Stomach (tissue), 9 donors: ENCODE measurements around the gene KIAA0930. TPM values are rescaled to one million over a fixed set of nuclear protein-coding genes. Genes with fewer than 3 reads are reported as not detected.

ENCODE experiments used
- DNase-seq, 2 donors: peaks; one replicate each; pipeline versions ENCODE4 v3.0.0 to v3.0.0-alpha.2; 2013 to 2019
- H3K27ac ChIP-seq, 5 donors: fragments of 200-600 bp in 4 of 5; sonication (generic) in 4 of 5; one replicate each; pipeline ENCODE4 v1.5.1; 2013 to 2019; ENCODE audit warnings: mild to moderate bottlenecking in 1 of 5, moderate library complexity in 1 of 5
- H3K27me3 ChIP-seq, 3 donors: fragments of 200-600 bp; sonication (generic); one replicate each; pipeline ENCODE4 v1.5.1; 2017 to 2019; ENCODE audit warnings: mixed run types in 1 of 3
- H3K36me3 ChIP-seq, 4 donors: fragments of 200-600 bp; sonication (generic); 1 replicate in 3 of 4; 2 replicates in 1 of 4; pipeline ENCODE4 v1.5.1; 2016 to 2019
- H3K4me1 ChIP-seq, 4 donors: fragments of 200-600 bp; sonication (generic); one replicate each; pipeline ENCODE4 v1.5.1; 2016 to 2019
- H3K4me3 ChIP-seq, 4 donors: fragments of 200-600 bp; sonication (generic) in 3 of 4; one replicate each; pipeline ENCODE4 v1.5.1; 2016 to 2019; ENCODE audit warnings: mild to moderate bottlenecking in 1 of 4
- H3K9me3 ChIP-seq, 4 donors: fragments of 200-600 bp; sonication (generic); one replicate each; pipeline ENCODE4 v1.5.1; 2016 to 2019
- CTCF ChIP-seq, 7 experiments: fragments of 450-650 bp in 4 of 7; fragments of 200-600 bp in 3 of 7; sonication (generic) in 3 of 7; IDR thresholded peaks; one replicate each; pipeline ENCODE4 v1.5.1; 2016 to 2019; ENCODE audit warnings: antibody characterized with exemption in 7 of 7, control low read depth in 2 of 7, mild to moderate bottlenecking in 1 of 7
- EP300 ChIP-seq: sonication (generic); formaldehyde crosslinking; IDR thresholded peaks from one replicate; pipeline ENCODE4 v1.6.1; 2017; ENCODE audit warnings: antibody characterized with exemption
- POLR2A ChIP-seq, 4 donors: fragments of 450-650 bp; IDR thresholded peaks; one replicate each; pipeline ENCODE4 v1.6.1; 2016; ENCODE audit warnings: antibody characterized with exemption in 4 of 4, control low read depth in 2 of 4, mild to moderate bottlenecking in 1 of 4, moderate library complexity in 1 of 4
- POLR2AphosphoS5 ChIP-seq, 3 donors: sonication (generic); formaldehyde crosslinking; IDR thresholded peaks; one replicate each; pipeline ENCODE4 v1.6.1; 2016; ENCODE audit warnings: antibody characterized with exemption in 3 of 3
- WGBS, 5 donors: extraction: QIAGEN DNeasy Blood & Tissue Kit in 3 of 5; methylation state at CpG; one replicate each; pipeline versions ENCODE4 v1.1.5 to v1.1.7; 2013 to 2018; 5-methylcytosine and 5-hydroxymethylcytosine counted together
- intact Hi-C: fragments of 100-400 bp; cut with DNase I; formaldehyde crosslinking; loops from one replicate; pipeline ENCODE4 v1.15.1; 2023; ENCODE audit warnings: low total_unique reads
- polyA plus RNA-seq, 3 donors: library from polyadenylated mRNA; stranded (reverse); fragments of 200-250 nt; gene quantifications; one replicate each; pipeline ENCODE4 v1.2.3, GENCODE V29; 2013
- total RNA-seq, 5 donors: library from RNA; depleted of rRNA; stranded (reverse); fragments of >200 nt; gene quantifications; one replicate each; pipeline versions ENCODE4 v1.1.0 to v1.2.3, GENCODE V29; 2014 to 2016
- donor health status: healthy with polysubstance abuse.
- donor health status: Bipolar disorder and iron deficiency.
- donor health status: healthy.

Gene KIAA0930
- total and polyA plus RNA-seq, 8 donors = 7.1 to 42.3 (median 18.4) TPM

DNA sequence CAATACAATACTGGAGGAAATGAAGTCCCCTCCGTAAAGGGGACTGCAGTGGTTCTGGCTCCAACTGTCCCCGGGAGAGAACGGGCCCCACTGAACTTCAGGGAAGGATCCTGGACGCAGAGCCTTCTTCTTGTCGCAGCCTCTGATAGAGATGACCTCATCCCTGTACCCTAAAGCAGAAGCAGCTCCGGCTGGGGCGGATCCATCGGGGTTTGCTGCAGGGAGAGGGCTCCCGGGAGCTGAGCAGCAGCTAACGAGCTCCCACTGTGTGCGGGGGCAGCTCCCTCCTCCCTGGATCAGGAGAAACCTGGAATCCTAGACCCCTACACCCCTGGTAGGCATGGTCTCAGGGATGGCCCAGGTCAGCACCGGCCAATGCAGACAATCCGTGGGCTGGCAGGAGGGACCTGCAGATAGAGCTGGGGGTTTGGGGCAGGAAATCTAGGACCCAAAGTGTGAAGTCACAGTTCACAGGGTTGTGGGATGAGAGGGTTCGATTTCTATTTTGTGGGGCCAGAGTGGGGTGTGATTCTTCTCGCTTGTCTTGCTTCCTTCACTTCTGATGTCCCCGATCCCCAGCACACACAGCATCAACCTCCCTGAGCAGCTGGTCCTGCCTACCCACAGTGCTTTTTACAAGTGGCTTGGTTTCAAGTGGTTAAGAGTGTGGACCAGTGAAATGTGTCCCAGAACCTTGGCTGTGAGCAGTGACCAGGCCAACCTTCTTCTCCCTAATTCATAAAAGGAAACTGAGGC is 12.9 kb downstream of the KIAA0930 start:
- intact Hi-C loops = no loop called here
- H3K27ac ChIP-seq = peak overlapping the region in 2 of 5 donors; percentile 43 to 76
- DNase-seq = no peak

GRCh38 chr22:45226503-45227186 is 14.0 kb downstream of the KIAA0930 start:
- Histone ChIP-seq H3K4me3 (no peak overlapping the region), H3K9me3 (no peaks in the 10 kb centered on the region), H3K36me3 (no peaks in the 10 kb centered on the region), H3K27me3 (no peaks in the 10 kb centered on the region), H3K4me1 (peaks cover 0 to 50% (median 28%) of the 10 kb centered on the region in 4 donors), H3K27ac (peak overlapping the region in 4 of 5 donors; percentile 17 to 76 (median 72))
- intact Hi-C loops = no loop called here
- peak in 1 of 2 donors; percentile 41 for DNase-seq
- TF ChIP-seq EP300 (no peak), POLR2A (IDR thresholded peaks at IDR 0.05) (no peak), POLR2AphosphoS5 (IDR thresholded peaks at IDR 0.05) (no peak), CTCF (IDR thresholded peaks at IDR 0.05) (no peak)
- 55 to 76% (median 59%) methylated on average over 13 to 17 of the region's 17 CpGs for WGBS, 5 donors

More for the DNA sequence above, 12.9 kb downstream of the KIAA0930 start:
- Histone ChIP-seq H3K36me3 (no peaks in the 10 kb centered on the region), H3K4me1 (peaks cover 0 to 47% (median 31%) of the 10 kb centered on the region in 4 donors), H3K27me3 (no peaks in the 10 kb centered on the region), H3K4me3 (no peak overlapping the region), H3K9me3 (no peaks in the 10 kb centered on the region)
- TF ChIP-seq EP300 (no peak), POLR2AphosphoS5 (IDR thresholded peaks at IDR 0.05) (no peak), CTCF (IDR thresholded peaks at IDR 0.05) (no peak), POLR2A (IDR thresholded peaks at IDR 0.05) (no peak)
- WGBS, 5 donors = 83 to 91% (median 88%) methylated on average over 12 to 16 of the region's 16 CpGs

DNA sequence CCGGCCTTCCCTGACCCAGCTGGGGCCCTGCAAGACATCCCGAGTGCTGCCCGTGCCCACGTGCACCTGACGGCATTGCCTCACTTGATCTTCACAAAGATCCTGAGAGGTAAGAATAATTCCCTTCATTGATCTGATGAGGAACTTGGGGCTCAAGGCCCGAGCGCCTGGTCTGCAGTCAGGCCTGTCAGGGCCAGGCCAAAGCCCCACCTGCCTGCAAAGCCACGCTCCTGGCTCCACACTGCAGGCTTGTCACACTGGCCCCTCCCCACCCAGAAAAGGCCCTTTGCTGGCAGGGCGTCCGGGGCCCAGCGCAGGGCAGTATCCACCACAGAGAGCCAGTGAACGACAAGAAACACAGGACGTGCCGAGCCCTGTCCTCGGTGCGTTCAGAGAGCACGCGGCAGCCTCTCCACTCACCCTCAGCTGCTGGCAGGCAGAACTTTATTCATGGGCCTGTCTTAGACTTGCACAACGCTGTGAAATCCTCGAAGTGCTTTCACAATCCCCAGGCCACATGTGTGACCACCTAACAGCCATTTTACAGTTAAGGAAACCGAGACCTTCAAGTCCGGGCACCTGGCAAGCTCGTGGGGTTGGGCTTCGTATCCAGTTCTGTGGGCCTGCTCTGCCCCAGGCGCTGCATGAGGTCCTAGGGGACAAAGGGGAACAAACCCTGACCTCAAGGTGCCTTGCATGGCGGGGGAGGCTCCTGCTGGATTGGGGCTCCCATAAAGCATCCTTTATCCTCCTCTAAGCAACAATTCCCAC is 14.8 kb downstream of the KIAA0930 start:
- H3K27me3 ChIP-seq = no peaks in the 10 kb centered on the region
- DNase-seq = peak in 1 of 2 donors; percentile 59
- H3K4me1 ChIP-seq = peaks cover 0 to 57% (median 28%) of the 10 kb centered on the region in 4 donors
- TF ChIP-seq CTCF (IDR thresholded peaks at IDR 0.05) = no peak
- TF ChIP-seq POLR2A (IDR thresholded peaks at IDR 0.05) = no peak
- no peak for TF ChIP-seq EP300
- no peak for TF ChIP-seq POLR2AphosphoS5 (IDR thresholded peaks at IDR 0.05)
- 67 to 79% (median 70%) methylated on average over 11 to 26 of the region's 26 CpGs for whole genome bisulfite sequencing, 5 donors
- no peak overlapping the region for H3K4me3 ChIP-seq
- peak overlapping the region in 4 of 5 donors; percentile 17 to 76 (median 72) for H3K27ac ChIP-seq
- intact Hi-C loops = no loop called here
- no peaks in the 10 kb centered on the region for H3K36me3 ChIP-seq
- H3K9me3 ChIP-seq = no peaks in the 10 kb centered on the region
